OCI-LY1 (cell line): ENCODE data around the gene BHLHE40.

ENCODE experiments used
- H2AFZ ChIP-seq: fragments of 200-600 bp; sonication (generic), shearing (Covaris generic); 2 replicates; pipeline ENCODE4 v1.6.0; 2014; ENCODE audit warnings: antibody characterized with exemption, mild to moderate bottlenecking, low read length
- H3F3A ChIP-seq: fragments of 200-600 bp; sonication (generic), shearing (Covaris generic); 2 replicates; pipeline ENCODE4 v1.6.0; 2014; ENCODE audit warnings: mild to moderate bottlenecking, antibody characterized with exemption, low read length, moderate library complexity; ENCODE audit not compliant: insufficient read depth
- H3K27ac ChIP-seq: fragments of 200-600 bp; sonication (generic); 2 replicates; pipeline ENCODE4 v1.5.1; 2014; ENCODE audit warnings: low read length, mixed run types, mild to moderate bottlenecking, low read depth; ENCODE audit not compliant: poor library complexity, severe bottlenecking
- H3K27me3 ChIP-seq: fragments of 200-600 bp; sonication (generic); 2 replicates; pipeline ENCODE4 v1.6.0; 2014; ENCODE audit warnings: antibody characterized with exemption, mild to moderate bottlenecking, low read length, moderate library complexity; ENCODE audit not compliant: insufficient read depth
- H3K36me3 ChIP-seq: fragments of 200-600 bp; sonication (generic); 2 replicates; pipeline ENCODE4 v1.6.1; 2014; ENCODE audit warnings: mild to moderate bottlenecking, antibody characterized with exemption, low read length, moderate library complexity, mixed read lengths; ENCODE audit not compliant: insufficient read depth
- H3K4me1 ChIP-seq: fragments of 200-600 bp; sonication (generic); 2 replicates; pipeline ENCODE4 v1.5.1; 2014; ENCODE audit warnings: mild to moderate bottlenecking, low read length, moderate library complexity; ENCODE audit not compliant: insufficient read depth, severe bottlenecking
- H3K4me2 ChIP-seq: fragments of 200-600 bp; sonication (generic), shearing (Covaris generic); 2 replicates; pipeline ENCODE4 v1.6.1; 2014; ENCODE audit warnings: low read length
- H3K4me3 ChIP-seq: fragments of 200-600 bp; sonication (generic); 2 replicates; pipeline ENCODE4 v1.5.1; 2014; ENCODE audit warnings: low read length, low read depth, mild to moderate bottlenecking, mixed read lengths; ENCODE audit not compliant: poor library complexity, severe bottlenecking
- H3K79me2 ChIP-seq: fragments of 200-600 bp; shearing (Covaris generic); 2 replicates; pipeline ENCODE4 v1.6.1; 2016; ENCODE audit warnings: mixed run types, low read length, mixed read lengths; ENCODE audit not compliant: insufficient read depth
- H3K9ac ChIP-seq: fragments of 200-600 bp; sonication (generic), shearing (Covaris generic); 2 replicates; pipeline ENCODE4 v1.6.1; 2014; ENCODE audit warnings: mild to moderate bottlenecking, low read length, mixed read lengths
- H3K9me2 ChIP-seq: fragments of 200-600 bp; sonication (generic), shearing (Covaris generic); 2 replicates; pipeline ENCODE4 v1.6.1; 2014; ENCODE audit warnings: low read depth, mild to moderate bottlenecking, low read length, mixed read lengths
- H3K9me3 ChIP-seq: fragments of 200-600 bp; shearing (Covaris generic); 2 replicates; pipeline ENCODE4 v1.6.1; 2014; ENCODE audit warnings: low read length, mixed read lengths
- H4K20me1 ChIP-seq: fragments of 200-600 bp; sonication (generic), shearing (Covaris generic); 2 replicates; pipeline ENCODE4 v1.6.0; 2016; ENCODE audit warnings: mild to moderate bottlenecking, low read length; ENCODE audit not compliant: insufficient read depth
- CTCF ChIP-seq: fragments of 200-600 bp; sonication (generic), shearing (Covaris generic); IDR thresholded peaks from 2 replicates; pipeline ENCODE4 v1.5.1; 2017; ENCODE audit warnings: mild to moderate bottlenecking, antibody characterized with exemption, low read length, moderate library complexity, mixed read lengths
- EZH2 ChIP-seq: fragments of 200-600 bp; sonication (generic), shearing (Covaris generic); IDR thresholded peaks from 2 replicates; pipeline ENCODE4 v1.8.0; 2017; ENCODE audit warnings: borderline replicate concordance, mixed run types, mild to moderate bottlenecking, antibody characterized with exemption, low read length, moderate library complexity, mixed read lengths

The BHLHE40 gene

GRCh38 chr3:5020242-5020722 is 41.0 kb downstream of the BHLHE40 start:
- Histone ChIP-seq H4K20me1 (no peaks in the 10 kb centered on the region), H3K4me1 (no peaks in the 10 kb centered on the region), H3K4me2 (no peak overlapping the region), H3F3A (no peaks in the 10 kb centered on the region), H3K79me2 (no peaks in the 10 kb centered on the region), H3K36me3 (no peaks in the 10 kb centered on the region), H3K9me3 (no peaks in the 10 kb centered on the region), H3K4me3 (no peak overlapping the region), H3K9me2 (no peaks in the 10 kb centered on the region), H3K9ac (no peak overlapping the region), H2AFZ (no peak overlapping the region), H3K27ac (no peak overlapping the region), H3K27me3 (peaks cover 3% of the 10 kb centered on the region; the same call in 1 of the 2 replicates)
- no peak for TF ChIP-seq CTCF
- no peak for TF ChIP-seq EZH2

GRCh38 chr3:5021116-5022092 is 42.2 kb downstream of the BHLHE40 start:
- Histone ChIP-seq H2AFZ (no peak overlapping the region), H3K9me2 (no peaks in the 10 kb centered on the region), H3F3A (no peaks in the 10 kb centered on the region), H3K27me3 (peaks cover 3% of the 10 kb centered on the region; the same call in 1 of the 2 replicates), H3K4me2 (no peak overlapping the region), H3K9ac (no peak overlapping the region), H4K20me1 (no peaks in the 10 kb centered on the region), H3K4me3 (no peak overlapping the region), H3K27ac (no peak overlapping the region), H3K4me1 (no peaks in the 10 kb centered on the region), H3K36me3 (no peaks in the 10 kb centered on the region), H3K9me3 (no peaks in the 10 kb centered on the region), H3K79me2 (no peaks in the 10 kb centered on the region)
- TF ChIP-seq CTCF (no peak), EZH2 (no peak)

- no peaks in the 10 kb centered on the region for H3K36me3 ChIP-seq
Observed at GRCh38 chr3:5022187-5022965, 43.1 kb downstream of the BHLHE40 start.

More at GRCh38 chr3:5022187-5022965, 43.1 kb downstream of the BHLHE40 start:
- Histone ChIP-seq H4K20me1 (no peaks in the 10 kb centered on the region), H2AFZ (no peak overlapping the region), H3K27me3 (peaks cover 3% of the 10 kb centered on the region; the same call in 1 of the 2 replicates), H3K79me2 (no peaks in the 10 kb centered on the region), H3K27ac (no peak overlapping the region), H3K9me3 (no peaks in the 10 kb centered on the region), H3K4me3 (no peak overlapping the region), H3K4me2 (no peak overlapping the region), H3F3A (no peaks in the 10 kb centered on the region), H3K4me1 (no peaks in the 10 kb centered on the region), H3K9me2 (no peaks in the 10 kb centered on the region), H3K9ac (no peak overlapping the region)
- no peak for TF ChIP-seq EZH2
- TF ChIP-seq CTCF: no peak
